ENCODE data around the gene CHKA. TPM values are rescaled to one million over a fixed set of nuclear protein-coding genes. Genes with fewer than 3 reads are reported as not detected.

CHKA gene
- total RNA-seq, 1 experiment from 2014 or later: 37.1 TPM

DNA sequence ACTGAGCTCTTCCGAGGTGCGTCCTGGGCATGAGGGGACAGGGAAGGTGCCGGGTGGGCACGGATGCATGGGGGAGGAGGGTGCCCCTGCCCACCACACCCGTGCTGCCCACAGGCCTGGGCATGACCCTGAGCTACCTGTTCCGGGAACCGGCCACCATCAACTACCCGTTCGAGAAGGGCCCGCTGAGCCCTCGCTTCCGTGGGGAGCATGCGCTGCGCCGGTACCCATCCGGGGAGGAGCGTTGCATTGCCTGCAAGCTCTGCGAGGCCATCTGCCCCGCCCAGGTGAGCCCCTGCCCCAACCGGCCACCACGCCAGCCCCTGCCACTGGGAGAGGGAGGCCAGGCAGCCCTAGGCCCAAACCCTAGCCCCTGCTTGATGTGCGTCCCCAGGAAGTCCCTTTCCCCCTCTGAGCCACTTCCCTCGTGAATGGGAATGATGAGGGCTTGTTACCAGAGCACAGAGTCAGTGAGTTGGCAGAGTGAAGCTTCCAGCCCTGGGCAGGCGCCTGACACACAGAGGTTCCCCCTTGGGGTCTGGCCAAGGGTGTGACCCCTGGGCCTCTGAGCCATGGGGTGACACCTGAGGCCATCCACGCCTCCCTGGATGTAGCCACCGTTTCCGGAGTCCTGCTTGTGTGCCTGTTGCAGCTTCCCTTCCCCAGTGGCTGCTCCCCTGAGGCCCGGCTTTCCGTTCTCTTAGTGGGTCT is 88.0 kb downstream of the CHKA start:
- Histone ChIP-seq H3K4me3 (no peak overlapping the region), H3K4me1 (peaks cover 4% of the 10 kb centered on the region), H3K27me3 (no peaks in the 10 kb centered on the region), H3K9me3 (replicated peaks) (no peaks in the 10 kb centered on the region), H3K36me3 (no peaks in the 10 kb centered on the region; the same call in 1 of the 2 replicates), H3K27ac (no peak overlapping the region)
- no peak for DNase-seq

DNA sequence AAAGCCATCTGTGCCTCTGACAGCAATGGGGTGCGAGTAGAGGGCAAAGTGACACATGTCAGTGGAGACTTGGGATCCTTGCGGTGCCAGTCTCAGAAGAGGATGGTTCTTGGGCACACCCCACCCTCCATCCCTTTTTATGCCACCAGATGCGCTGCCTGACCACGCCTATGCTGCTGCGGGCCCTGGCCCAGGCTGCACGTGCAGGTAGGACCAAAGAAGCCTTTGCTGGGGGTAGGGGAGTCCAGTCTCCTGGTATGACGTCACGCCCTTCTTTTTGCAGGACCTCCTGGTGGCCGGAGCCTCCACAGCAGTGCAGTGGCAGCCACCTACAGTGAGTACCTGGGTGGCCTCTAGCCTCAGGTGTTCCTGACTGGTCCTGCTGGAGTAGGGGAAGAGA is 89.2 kb downstream of the CHKA start:
- H3K9me3 ChIP-seq (replicated peaks): no peaks in the 10 kb centered on the region
- H3K4me1 ChIP-seq: no peaks in the 10 kb centered on the region
- no peaks in the 10 kb centered on the region; the same call in 1 of the 2 replicates for H3K36me3 ChIP-seq
- no peaks in the 10 kb centered on the region for H3K27me3 ChIP-seq
- no peak overlapping the region for H3K27ac ChIP-seq
- no peak overlapping the region for H3K4me3 ChIP-seq
- DNase-seq: no peak

DNA sequence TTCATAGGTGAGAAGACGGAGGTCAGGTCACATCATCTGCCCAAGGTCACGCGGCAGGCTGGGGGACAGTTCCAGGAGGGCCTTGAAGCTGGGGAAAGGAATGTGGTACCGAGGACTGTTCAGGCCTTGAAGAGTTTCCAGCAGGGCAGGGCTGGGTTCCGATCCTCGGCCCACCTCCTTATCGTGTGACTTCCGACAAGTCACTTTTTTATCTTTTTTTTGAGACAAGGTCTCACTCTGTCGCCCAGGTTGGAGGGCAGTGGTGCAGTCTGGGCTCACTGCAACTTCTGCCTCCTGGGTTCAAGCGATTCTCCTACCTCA is 90.1 kb downstream of the CHKA start:
- Histone ChIP-seq H3K36me3 (no peaks in the 10 kb centered on the region; the same call in 1 of the 2 replicates), H3K4me3 (peak overlapping the region; percentile 92), H3K27ac (peak overlapping the region; percentile 48), H3K9me3 (replicated peaks) (no peaks in the 10 kb centered on the region), H3K4me1 (no peaks in the 10 kb centered on the region), H3K27me3 (no peaks in the 10 kb centered on the region)
- DNase-seq: no peak

DNA sequence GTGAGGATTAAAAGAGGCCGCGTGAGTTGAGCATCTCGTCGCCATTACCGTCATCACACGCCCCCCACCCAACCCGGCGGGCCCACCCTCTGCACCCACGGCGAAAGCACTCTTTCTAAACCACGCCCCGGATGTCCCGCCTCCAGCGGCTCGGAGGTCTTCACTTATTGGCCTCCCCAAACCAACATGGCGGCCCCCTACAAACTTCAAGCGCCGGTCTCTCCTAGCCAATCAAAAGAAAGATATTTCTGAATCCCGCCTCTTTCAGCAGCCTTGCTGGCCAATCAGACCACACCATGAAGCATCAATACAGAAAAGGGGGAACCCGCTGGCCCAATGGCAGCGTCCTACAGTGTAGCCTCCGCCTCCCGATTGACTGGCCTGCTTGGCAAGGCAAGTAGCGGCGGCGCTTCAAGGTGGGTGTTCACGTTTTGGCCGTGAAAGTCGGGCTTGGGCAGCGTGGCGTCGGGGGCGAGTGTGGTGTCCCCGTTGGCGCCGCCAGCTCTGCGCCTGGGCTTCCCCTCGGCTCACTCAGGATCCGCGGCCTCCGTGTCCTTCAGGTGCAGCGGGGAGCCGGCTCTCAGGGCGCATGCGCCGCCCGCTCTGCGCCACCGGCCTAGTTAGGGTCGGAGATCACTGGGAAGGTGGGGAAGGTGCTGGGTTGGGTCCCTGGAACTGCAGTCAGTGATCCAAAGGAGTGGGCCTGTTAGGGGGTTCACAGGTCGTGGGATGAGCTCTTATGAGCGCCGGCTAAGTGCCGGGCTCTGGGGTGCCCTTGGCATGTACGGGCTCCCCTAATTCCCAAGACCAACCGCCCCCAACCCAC is 90.7 kb downstream of the CHKA start, which contains the start of gene NDUFS8:
NDUFS8 (plus strand) TSS at position 364 of the 826 bp plus-strand sequence. CDS start 1,471 bp downstream, outside the sequence.
- Histone ChIP-seq H3K4me3 (peak within 1 kb of the TSS; percentile 92), H3K4me1 (no peaks in the 10 kb centered on the region), H3K27ac (peak within 1 kb of the TSS; percentile 48), H3K9me3 (replicated peaks) (no peaks in the 10 kb centered on the region), H3K36me3 (no peaks in the 10 kb centered on the region; the same call in 1 of the 2 replicates), H3K27me3 (no peaks in the 10 kb centered on the region)
- DNase-seq: peak; percentile 95 to 99

DNA sequence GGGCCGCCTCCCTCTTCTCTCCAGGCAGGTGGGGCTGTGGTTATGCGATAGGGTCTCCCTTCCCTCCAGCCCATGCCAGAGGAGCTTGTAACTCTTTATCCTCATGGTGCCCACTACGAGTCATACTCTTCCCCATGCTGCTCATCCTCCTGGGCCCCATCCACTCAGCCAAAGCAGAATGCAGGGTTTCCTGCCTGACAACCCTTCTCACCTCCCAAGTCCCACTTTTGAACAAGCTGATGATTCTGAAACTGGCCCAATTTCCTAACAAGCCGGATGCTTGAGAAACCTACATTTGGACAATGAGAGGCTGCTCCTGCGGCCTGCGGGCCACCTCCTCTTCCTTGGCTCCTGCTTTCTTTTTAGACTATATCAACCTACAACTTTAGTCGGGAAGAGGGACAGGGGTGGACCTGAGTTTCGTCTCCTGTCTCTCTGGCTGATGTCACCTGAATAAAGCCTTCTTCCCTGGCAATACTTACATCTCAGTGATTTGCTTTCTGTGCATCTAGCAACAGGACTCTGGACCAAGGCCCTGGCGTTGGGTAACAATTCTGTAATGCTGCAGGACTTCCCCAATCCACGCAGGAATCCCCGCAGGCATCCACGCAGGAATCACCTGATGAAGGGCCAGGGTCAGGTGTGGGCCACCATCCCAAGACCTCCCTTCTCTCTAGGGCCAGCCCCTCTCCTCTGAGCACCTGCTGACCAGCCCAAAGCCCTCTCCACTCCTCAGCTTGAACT is 92.2 kb downstream of the CHKA start:
- no peak for DNase-seq
- no peaks in the 10 kb centered on the region for H3K9me3 ChIP-seq (replicated peaks)
- no peaks in the 10 kb centered on the region for H3K27me3 ChIP-seq
- no peak overlapping the region for H3K27ac ChIP-seq
- no peaks in the 10 kb centered on the region for H3K36me3 ChIP-seq
- no peak overlapping the region for H3K4me3 ChIP-seq
- no peaks in the 10 kb centered on the region for H3K4me1 ChIP-seq

DNA sequence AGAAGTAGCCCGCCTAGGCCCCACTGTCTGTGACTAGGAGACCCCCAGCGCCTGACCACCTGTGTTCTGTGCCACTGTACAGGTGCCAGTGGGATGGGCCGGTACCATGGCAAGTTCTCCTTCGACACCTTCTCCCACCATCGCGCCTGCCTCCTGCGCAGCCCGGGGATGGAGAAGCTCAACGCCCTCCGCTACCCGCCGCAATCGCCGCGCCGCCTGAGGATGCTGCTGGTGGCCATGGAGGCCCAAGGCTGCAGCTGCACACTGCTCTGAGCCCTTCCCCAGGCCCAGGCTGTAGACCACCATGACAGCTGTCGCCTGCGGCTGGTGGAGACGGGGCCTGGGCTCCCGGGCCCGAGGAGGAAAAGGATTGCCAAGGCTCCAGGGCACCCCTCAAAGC is 93.5 kb downstream of the CHKA start:
- H3K9me3 ChIP-seq (replicated peaks): no peaks in the 10 kb centered on the region

DNA sequence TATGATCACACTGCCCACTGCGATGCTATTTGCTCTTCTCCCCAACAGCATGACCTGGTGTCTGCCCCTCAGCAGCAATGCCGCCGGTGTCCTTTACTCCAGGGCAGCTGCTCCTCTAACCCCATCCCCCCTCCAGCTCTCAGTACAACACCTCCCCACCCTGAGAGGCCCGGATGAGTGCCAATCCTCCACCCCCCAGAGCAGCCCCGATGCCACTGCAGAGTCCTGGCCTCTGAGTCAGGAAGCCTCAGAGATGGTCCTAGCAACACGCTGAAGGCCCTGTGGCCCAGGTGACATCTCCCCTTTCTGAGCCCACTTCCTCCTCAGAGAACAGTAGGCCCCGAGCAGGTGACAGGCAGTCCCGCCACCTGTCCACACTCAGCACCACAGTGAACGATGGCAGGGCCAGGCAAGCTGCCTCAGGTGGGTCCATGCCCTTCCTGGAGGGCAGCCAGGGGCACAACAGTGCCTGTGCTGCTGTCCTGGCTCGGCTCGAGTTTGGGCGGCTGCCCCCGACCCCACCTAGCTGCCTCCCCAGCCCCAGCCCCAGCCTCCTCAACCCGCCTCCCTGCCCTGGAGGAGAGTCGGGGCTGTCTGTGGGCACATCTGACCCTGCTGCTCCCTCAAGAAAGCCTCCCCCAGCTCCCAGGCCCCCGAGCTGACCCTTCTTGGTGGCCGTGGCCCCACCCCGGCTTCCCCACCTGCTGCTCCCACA is 94.6 kb downstream of the CHKA start:
- no peaks in the 10 kb centered on the region for H3K4me1 ChIP-seq
- H3K9me3 ChIP-seq (replicated peaks): no peaks in the 10 kb centered on the region
- no peak overlapping the region for H3K27ac ChIP-seq
- H3K27me3 ChIP-seq: no peaks in the 10 kb centered on the region
- H3K36me3 ChIP-seq: no peaks in the 10 kb centered on the region
- H3K4me3 ChIP-seq: no peak overlapping the region
- no peak for DNase-seq

More for the DNA sequence above, 93.5 kb downstream of the CHKA start:
- Histone ChIP-seq H3K27me3 (no peaks in the 10 kb centered on the region), H3K36me3 (no peaks in the 10 kb centered on the region), H3K4me1 (no peaks in the 10 kb centered on the region), H3K27ac (no peak overlapping the region), H3K4me3 (no peak overlapping the region)
- no peak for DNase-seq

DNA sequence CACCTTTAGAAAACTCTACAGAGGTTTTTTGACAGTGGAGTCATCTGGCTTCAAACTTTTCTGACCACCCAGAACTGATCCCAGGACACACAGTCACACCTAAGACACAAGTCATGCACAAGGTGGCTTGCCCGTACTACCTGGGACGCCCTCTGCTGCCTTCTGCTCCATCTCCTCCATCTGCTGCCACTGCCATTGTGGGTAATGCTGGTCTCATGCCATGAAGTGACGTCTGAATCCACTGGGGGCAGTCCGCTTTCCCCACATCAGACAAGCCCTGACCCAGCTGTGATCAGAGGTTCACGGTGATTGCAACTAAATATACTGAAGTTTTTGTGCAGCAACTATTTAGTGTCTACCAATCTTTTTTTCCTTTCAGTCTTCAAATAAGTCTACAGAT is 96.1 kb downstream of the CHKA start:
- H3K4me1 ChIP-seq: no peaks in the 10 kb centered on the region
- H3K27me3 ChIP-seq: no peaks in the 10 kb centered on the region
- H3K27ac ChIP-seq: no peak overlapping the region
- H3K9me3 ChIP-seq (replicated peaks): no peaks in the 10 kb centered on the region
- H3K4me3 ChIP-seq: no peak overlapping the region
- no peak for DNase-seq
- no peaks in the 10 kb centered on the region for H3K36me3 ChIP-seq

DNA sequence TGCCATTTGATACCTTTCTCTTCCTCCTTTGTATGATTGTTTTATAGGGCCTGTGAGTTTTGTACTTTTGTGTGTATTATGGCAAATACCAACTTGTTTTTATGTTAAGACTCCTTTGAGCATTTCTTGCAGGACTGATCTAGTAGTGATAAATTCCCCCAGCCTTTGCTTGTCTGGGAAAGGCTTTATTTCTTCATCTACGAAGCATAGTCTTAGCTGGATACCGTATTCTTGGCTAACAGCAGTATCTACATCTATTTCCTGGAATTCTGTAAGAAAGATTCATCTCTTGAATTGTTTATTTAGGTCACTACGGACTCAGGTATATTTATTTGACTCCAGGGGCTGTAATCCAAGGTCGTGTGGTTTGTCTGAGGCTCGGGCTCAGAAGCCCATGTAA is 96.7 kb downstream of the CHKA start:
- H3K27ac ChIP-seq: no peak overlapping the region
- H3K4me1 ChIP-seq: no peaks in the 10 kb centered on the region
- DNase-seq: no peak
- no peaks in the 10 kb centered on the region for H3K9me3 ChIP-seq (replicated peaks)
- no peak overlapping the region for H3K4me3 ChIP-seq
- H3K36me3 ChIP-seq: no peaks in the 10 kb centered on the region
- H3K27me3 ChIP-seq: no peaks in the 10 kb centered on the region

DNA sequence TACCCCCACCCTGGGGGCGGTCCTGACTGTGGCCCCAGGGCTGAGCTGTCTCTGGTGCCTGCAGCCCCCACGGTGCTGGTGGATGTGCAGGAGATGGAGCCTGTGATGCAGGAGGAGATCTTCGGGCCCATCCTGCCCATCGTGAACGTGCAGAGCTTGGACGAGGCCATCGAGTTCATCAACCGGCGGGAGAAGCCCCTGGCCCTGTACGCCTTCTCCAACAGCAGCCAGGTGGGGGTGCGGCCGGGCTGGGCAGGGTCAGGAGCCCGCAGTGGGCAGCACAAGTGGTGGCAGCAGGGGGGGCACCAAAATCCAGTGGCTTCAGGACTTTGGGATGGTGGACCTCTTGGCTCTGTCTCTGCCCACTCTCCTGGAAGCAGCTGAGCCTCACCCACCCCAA is 98.7 kb downstream of the CHKA start:
- H3K27me3 ChIP-seq: no peaks in the 10 kb centered on the region
- H3K36me3 ChIP-seq: no peaks in the 10 kb centered on the region
- no peaks in the 10 kb centered on the region for H3K4me1 ChIP-seq
- DNase-seq: no peak
- no peak overlapping the region for H3K4me3 ChIP-seq
- no peaks in the 10 kb centered on the region for H3K9me3 ChIP-seq (replicated peaks)
- no peak overlapping the region for H3K27ac ChIP-seq

DNA sequence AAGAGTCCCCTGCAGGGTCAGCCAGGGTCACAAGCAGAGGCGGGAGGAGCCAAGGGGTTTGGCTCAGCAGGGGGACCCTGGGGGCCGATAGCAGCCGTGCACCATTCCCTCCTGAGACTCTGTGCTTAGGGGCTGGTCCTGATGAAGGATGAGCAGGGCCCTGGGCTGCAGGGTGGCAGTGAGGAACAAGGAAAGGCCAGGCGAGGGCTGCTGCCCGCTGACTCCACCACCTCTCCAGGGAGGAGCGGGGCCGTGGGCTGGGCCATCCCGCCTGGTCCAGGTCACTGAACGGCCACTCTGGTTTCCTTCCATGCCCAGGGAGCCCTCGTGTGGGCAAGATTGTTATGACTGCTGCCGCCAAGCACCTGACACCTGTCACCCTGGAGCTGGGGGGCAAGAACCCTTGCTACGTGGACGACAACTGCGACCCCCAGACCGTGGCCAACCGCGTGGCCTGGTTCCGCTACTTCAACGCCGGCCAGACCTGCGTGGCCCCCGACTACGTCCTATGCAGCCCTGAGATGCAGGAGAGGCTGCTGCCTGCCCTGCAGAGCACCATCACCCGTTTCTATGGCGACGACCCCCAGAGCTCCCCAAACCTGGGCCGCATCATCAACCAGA is 99.9 kb downstream of the CHKA start:
- H3K9me3 ChIP-seq (replicated peaks): no peaks in the 10 kb centered on the region
- H3K4me3 ChIP-seq: no peak overlapping the region
- DNase-seq: peak in 1 of 2 experiments; percentile 42
- H3K27me3 ChIP-seq: no peaks in the 10 kb centered on the region
- H3K27ac ChIP-seq: no peak overlapping the region
- H3K36me3 ChIP-seq: no peaks in the 10 kb centered on the region
- H3K4me1 ChIP-seq: peaks cover 4% of the 10 kb centered on the region; the same call in 1 of the 2 replicates

DNA sequence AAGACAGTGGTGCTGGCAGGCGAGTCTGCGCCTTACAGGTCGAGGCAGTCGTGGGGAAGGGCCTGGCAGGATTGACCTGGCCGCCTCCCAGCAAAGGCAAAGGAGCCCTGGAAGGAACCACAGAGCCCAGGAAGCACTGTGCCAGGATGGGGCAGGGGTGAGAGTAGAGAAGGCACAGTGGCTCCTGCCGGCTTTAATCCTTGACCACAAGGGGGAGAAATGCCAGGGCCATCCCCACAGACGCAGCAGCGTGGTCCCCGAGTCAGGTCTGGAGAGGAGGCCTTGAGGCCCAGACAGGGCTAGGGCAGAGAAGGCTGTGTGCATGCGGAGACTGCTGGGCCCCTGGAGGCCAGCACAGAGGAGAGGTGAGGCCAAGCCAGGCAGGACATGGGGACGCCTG is 100.6 kb downstream of the CHKA start:
- no peaks in the 10 kb centered on the region for H3K27me3 ChIP-seq
- peaks cover 4% of the 10 kb centered on the region; the same call in 1 of the 2 replicates for H3K4me1 ChIP-seq
- H3K9me3 ChIP-seq (replicated peaks): no peaks in the 10 kb centered on the region
- H3K4me3 ChIP-seq: no peak overlapping the region
- no peaks in the 10 kb centered on the region for H3K36me3 ChIP-seq
- peak in 1 of 2 experiments; percentile 47 for DNase-seq
- H3K27ac ChIP-seq: no peak overlapping the region

DNA sequence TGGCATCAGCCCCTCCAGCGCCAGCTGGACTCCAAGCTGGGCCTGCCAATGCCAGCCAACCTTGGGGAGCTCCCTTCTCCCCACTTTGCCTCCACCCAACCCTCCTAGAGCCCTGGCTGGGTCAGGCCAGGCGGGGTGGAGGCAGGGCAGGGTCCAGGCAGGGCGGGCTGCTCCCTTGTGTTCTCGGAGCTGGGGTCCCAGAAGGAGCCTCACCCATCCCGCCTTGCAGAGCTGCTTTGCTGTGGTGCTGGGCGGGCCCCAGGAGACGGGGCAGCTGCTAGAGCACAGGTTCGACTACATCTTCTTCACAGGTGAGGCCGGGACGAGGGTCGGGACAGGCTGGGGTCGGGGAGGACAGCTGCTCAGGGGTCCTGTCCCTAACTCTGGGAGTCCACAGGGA is 101.7 kb downstream of the CHKA start:
- H3K27me3 ChIP-seq: no peaks in the 10 kb centered on the region
- H3K27ac ChIP-seq: no peak overlapping the region
- H3K36me3 ChIP-seq: no peaks in the 10 kb centered on the region
- no peaks in the 10 kb centered on the region for H3K9me3 ChIP-seq (replicated peaks)
- no peak overlapping the region for H3K4me3 ChIP-seq
- DNase-seq: no peak
- peaks cover 10% of the 10 kb centered on the region; the same call in 1 of the 2 replicates for H3K4me1 ChIP-seq

DNA sequence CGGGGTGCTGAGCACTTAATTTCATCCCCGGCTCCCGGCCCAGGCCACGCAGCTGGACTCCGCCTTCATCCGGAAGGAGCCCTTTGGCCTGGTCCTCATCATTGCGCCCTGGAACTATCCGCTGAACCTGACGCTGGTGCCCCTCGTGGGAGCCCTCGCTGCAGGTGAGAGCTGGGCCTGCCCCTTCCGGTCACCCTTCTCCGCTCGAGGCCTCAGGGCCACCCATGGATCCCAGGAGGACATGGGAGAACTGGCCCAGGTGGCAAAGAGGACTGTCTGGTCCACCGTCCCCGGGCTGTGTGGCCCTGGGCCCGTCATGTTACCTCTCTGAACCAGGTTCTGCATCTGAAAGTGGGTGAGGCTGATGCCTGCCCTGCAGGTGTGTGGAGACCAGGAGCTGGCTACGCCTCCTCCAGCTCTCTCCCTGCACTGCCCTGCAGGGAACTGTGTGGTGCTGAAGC is 102.4 kb downstream of the CHKA start:
- no peaks in the 10 kb centered on the region for H3K36me3 ChIP-seq
- H3K4me1 ChIP-seq: peaks cover 17% of the 10 kb centered on the region
- H3K27ac ChIP-seq: no peak overlapping the region
- no peak for DNase-seq
- no peak overlapping the region for H3K4me3 ChIP-seq
- H3K9me3 ChIP-seq (replicated peaks): no peaks in the 10 kb centered on the region
- H3K27me3 ChIP-seq: no peaks in the 10 kb centered on the region
